GM19025 (cell line): Measurements from ENCODE around the gene FLNB.

Experiments
- ATAC-seq: cut with Tn5 transposase; IDR thresholded peaks from one replicate; pipeline ENCODE4 v1.9.1; 2021; ENCODE audit warnings: mild to moderate bottlenecking, low read depth, moderate library complexity; ENCODE audit not compliant: unreplicated experiment

FLNB gene

GRCh38 chr3:58005669-58006068 is 2.6 kb upstream of the FLNB start:
- no peak for ATAC-seq

- ATAC-seq, result no peak
Observed at GRCh38 chr3:58006661-58007060, 1.6 kb upstream of the FLNB start.

- ATAC-seq, result no peak
Observed at GRCh38 chr3:58009026-58009748, 965 bp downstream of the FLNB start.

GRCh38 chr3:58009749-58010535 is 1.7 kb downstream of the FLNB start:
- ATAC-seq, result no peak

- ATAC-seq, result no peak
Observed at GRCh38 chr3:58010562-58010961, 2.3 kb downstream of the FLNB start.

- ATAC-seq, result no peak
Observed at GRCh38 chr3:58011580-58011979, 3.4 kb downstream of the FLNB start.

- no peak for ATAC-seq
Observed at GRCh38 chr3:58012302-58012701, 4.1 kb downstream of the FLNB start.

- ATAC-seq, result no peak
Observed at GRCh38 chr3:58013099-58013498, 4.9 kb downstream of the FLNB start.

- ATAC-seq, result no peak
Observed at GRCh38 chr3:58013973-58014649, 5.9 kb downstream of the FLNB start.

GRCh38 chr3:58015520-58015915 is 7.3 kb downstream of the FLNB start:
- no peak for ATAC-seq

- ATAC-seq, result no peak
Observed at GRCh38 chr3:58016710-58017109, 8.5 kb downstream of the FLNB start.

GRCh38 chr3:58018892-58019742 is 10.9 kb downstream of the FLNB start:
- ATAC-seq, result no peak

- no peak for ATAC-seq
Observed at GRCh38 chr3:58020783-58021071, 12.5 kb downstream of the FLNB start.

- no peak for ATAC-seq
Observed at GRCh38 chr3:58021072-58021959, 13.1 kb downstream of the FLNB start.

GRCh38 chr3:58021962-58022361 is 13.7 kb downstream of the FLNB start:
- ATAC-seq, result no peak

- ATAC-seq, result no peak
Observed at GRCh38 chr3:58022490-58022889, 14.3 kb downstream of the FLNB start.

GRCh38 chr3:58023531-58023930 is 15.3 kb downstream of the FLNB start:
- no peak for ATAC-seq

GRCh38 chr3:58025406-58025805 is 17.2 kb downstream of the FLNB start:
- no peak for ATAC-seq

GRCh38 chr3:58025837-58026569 is 17.8 kb downstream of the FLNB start:
- ATAC-seq, result no peak
